K562 (cell line): ENCODE data around the gene ZNF276. TPM values are rescaled to one million over a fixed set of nuclear protein-coding genes. Genes with fewer than 3 reads are reported as not detected.

Experiments used
- ATAC-seq: fragments of 200-7000 bp; cut with Tn5 transposase; 3 replicates; pipeline ENCODE4 v1.9.1; 2020; ENCODE audit warnings: moderate library complexity
- BruUV-seq: library from RNA; stranded (reverse); fragments of 400-500 nt; replicated peaks from 2 replicates; lab custom pipeline; 2021; lab: Mats Ljungman, UMichigan
- CTCF ChIA-PET: fragments of 300-600 bp; formaldehyde crosslinking; extraction: SDS; loops from one replicate; lab custom pipeline; 2021; ENCODE audit warnings: low intra/inter-chr PET ratio; lab: Yijun Ruan, JAX
- POLR2A ChIA-PET: fragments of 300-600, 350-650 bp; sonication (Branson Sonifier 250); formaldehyde crosslinking; extraction: SDS; loops from one replicate; lab custom pipeline; 2021; ENCODE audit warnings: antibody characterized with exemption, inconsistent platforms; lab: Yijun Ruan, JAX
- DNase-seq, 4 experiments: peaks; one replicate each; pipeline versions ENCODE4 v3.0.0 to v3.0.0-alpha.2; 2011 to 2018; ENCODE audit warnings: low spot score in 3 of 4, mixed read lengths in 3 of 4; ENCODE audit errors: extremely low read depth in 1 of 4
- FAIRE-seq: peaks from 2 replicates; lab custom pipeline; 2011; peaks lifted over from hg19 to GRCh38; lab: Jason Lieb, UNC
- H2AFZ ChIP-seq: 2 replicates; pipeline ENCODE4 v1.6.0; 2011; ENCODE audit warnings: low read depth, low read length, control low read depth, inconsistent platforms
- H3K27ac ChIP-seq: fragments of 200-600 bp; 3 replicates; pipeline ENCODE4 v1.8.0; 2011; ENCODE audit warnings: low read depth, mild to moderate bottlenecking, control low read depth, inconsistent platforms, low read length, moderate library complexity, mixed read lengths; ENCODE audit errors: extremely low read depth
- H3K27me3 ChIP-seq, 2 experiments: fragments of 300-600 bp in 1 of 2; 2 replicates in 1 of 2; 3 replicates in 1 of 2; pipeline versions ENCODE4 v1.6.0 to v1.8.0; 2011; ENCODE audit warnings: inconsistent platforms in 2 of 2, low read length in 2 of 2, mild to moderate bottlenecking in 1 of 2, mixed read lengths in 1 of 2, moderate library complexity in 1 of 2; ENCODE audit not compliant: control insufficient read depth in 2 of 2, insufficient read depth in 2 of 2
- H3K36me3 ChIP-seq: fragments of 300-600 bp; 3 replicates; pipeline ENCODE4 v1.8.0; 2011; ENCODE audit warnings: mild to moderate bottlenecking, low read length, inconsistent platforms; ENCODE audit not compliant: control insufficient read depth, insufficient read depth
- H3K4me1 ChIP-seq, 2 experiments: fragments of 200-600 bp in 1 of 2; replicated peaks in 1 of 2; 2 replicates in 1 of 2; 3 replicates in 1 of 2; pipeline versions ENCODE4 v1.5.1 to v1.8.0; 2011; ENCODE audit warnings: inconsistent platforms in 2 of 2, low read length in 2 of 2, mild to moderate bottlenecking in 1 of 2, mixed read lengths in 1 of 2, moderate library complexity in 1 of 2; ENCODE audit not compliant: control insufficient read depth in 2 of 2, insufficient read depth in 2 of 2
- H3K4me2 ChIP-seq: 2 replicates; pipeline ENCODE4 v1.6.1; 2011; ENCODE audit warnings: low read length, control low read depth, inconsistent platforms, mixed read lengths; ENCODE audit not compliant: insufficient read depth
- H3K4me3 ChIP-seq: fragments of 200-600 bp; sonication (generic), shearing (Covaris generic); 2 replicates; pipeline ENCODE4 v1.5.1; 2016; ENCODE audit warnings: control low read depth, inconsistent platforms
- H3K79me2 ChIP-seq: fragments of 200-600 bp; 3 replicates; pipeline ENCODE4 v1.8.0; 2011; ENCODE audit warnings: low read length, inconsistent platforms; ENCODE audit not compliant: control insufficient read depth, insufficient read depth
- H3K9ac ChIP-seq, 2 experiments: 2 replicates each; pipeline versions ENCODE4 v1.6.0 to v1.6.1; 2011; ENCODE audit warnings: low read depth in 2 of 2, low read length in 2 of 2, control low read depth in 1 of 2, inconsistent platforms in 1 of 2, mild to moderate bottlenecking in 1 of 2, mixed read lengths in 1 of 2; ENCODE audit not compliant: insufficient read depth in 1 of 2
- H3K9me1 ChIP-seq: one replicate; pipeline ENCODE4 v1.6.0; 2011; ENCODE audit warnings: inconsistent platforms, mild to moderate bottlenecking, low read length, moderate library complexity; ENCODE audit not compliant: control insufficient read depth, insufficient read depth
- H3K9me3 ChIP-seq: replicated peaks from 2 replicates; pipeline ENCODE4 v1.5.1; 2011; ENCODE audit warnings: low read depth, low read length, inconsistent platforms; ENCODE audit not compliant: control insufficient read depth, insufficient read depth
- H4K20me1 ChIP-seq: replicated peaks from 2 replicates; pipeline ENCODE4 v1.6.1; 2011; ENCODE audit warnings: low read length, inconsistent platforms, mixed read lengths; ENCODE audit not compliant: control insufficient read depth, insufficient read depth
- E2F3 ChIP-seq: fragments of 250-450 bp; sonication (Bioruptor Pico); IDR thresholded peaks from 2 replicates; pipeline ENCODE4 v1.4.0; 2020; ENCODE audit warnings: mild to moderate bottlenecking
- EHMT2 ChIP-seq: fragments of 450-650 bp; IDR thresholded peaks from 2 replicates; pipeline ENCODE4 v1.6.1; 2018; ENCODE audit warnings: antibody characterized with exemption
- POLR2G ChIP-seq: fragments of 200-400 bp; formaldehyde crosslinking; IDR thresholded peaks from 2 replicates; pipeline ENCODE4 v1.6.1; 2017; ENCODE audit warnings: low read depth, mild to moderate bottlenecking, antibody characterized with exemption, low read length, moderate library complexity
- PRPF4 ChIP-seq: fragments of 200-400 bp; formaldehyde crosslinking; IDR thresholded peaks from one replicate; pipeline ENCODE4 v1.6.1; 2017; ENCODE audit warnings: low read length, low read depth, mild to moderate bottlenecking; ENCODE audit not compliant: insufficient read depth, poor library complexity, severe bottlenecking
- SIN3B ChIP-seq: fragments of 450-650 bp; IDR thresholded peaks from 2 replicates; pipeline ENCODE4 v1.6.1; 2017; ENCODE audit warnings: low read depth, mild to moderate bottlenecking, moderate library complexity
- SMAD3 ChIP-seq: fragments of 450-650 bp; formaldehyde crosslinking; conservative IDR thresholded peaks from 2 replicates; pipeline ENCODE4 v1.4.0; 2020; ENCODE audit warnings: mild to moderate bottlenecking
- SMARCC2 ChIP-seq: fragments of 450-650 bp; IDR thresholded peaks from 2 replicates; pipeline ENCODE4 v1.6.1; 2017; ENCODE audit warnings: antibody characterized with exemption, moderate library complexity, mild to moderate bottlenecking, low read depth
- ZBTB7A ChIP-seq: IDR thresholded peaks from 2 replicates; pipeline ENCODE4 v1.6.1; 2011; ENCODE audit warnings: low read depth, mild to moderate bottlenecking, low read length, moderate library complexity, borderline replicate concordance; ENCODE audit not compliant: control insufficient read depth
- ZNF79 ChIP-seq: fragments of 250-450 bp; sonication (Bioruptor Pico); IDR thresholded peaks from 2 replicates; pipeline ENCODE4 v1.4.0; 2020; ENCODE audit warnings: low read depth, mild to moderate bottlenecking, moderate library complexity
- WGBS: fragments of 100-300 bp; shearing (Covaris generic); methylation state at CpG from one replicate; pipeline ENCODE4 v1.1.6; 2016; ENCODE audit warnings: low coverage, mixed read lengths; ENCODE audit not compliant: insufficient coverage; ENCODE audit errors: missing lambda C conversion rate; 5-methylcytosine and 5-hydroxymethylcytosine counted together
- in situ Hi-C: fragments of 300-500 bp; cut with MboI; formaldehyde crosslinking; loops from 4 replicates; pipeline ENCODE4 v1.15.0; 2018; ENCODE audit warnings: inconsistent platforms, mixed read lengths
- intact Hi-C: fragments of 100-400 bp; cut with micrococcal nuclease; formaldehyde crosslinking; loops from 2 replicates; pipeline ENCODE4 v1.14.2; 2022
- polyA plus RNA-seq, 8 experiments: library from polyadenylated mRNA; depleted of rRNA in 4 of 8; stranded (reverse) in 5 of 8; unstranded in 3 of 8; fragments of >200 nt; fragmentation: Nextera tagmentation in 2 of 8; fragmentation: Illumina TruSeq in 1 of 8; extraction: Ambion mirVana in 2 of 8; extraction: Trizol in 1 of 8; gene quantifications; 2 replicates each; pipeline versions ENCODE4 v1.2.1 to v1.2.3, GENCODE V29; 2011 to 2014; ENCODE audit warnings: inconsistent platforms in 1 of 8, missing spikeins in 1 of 8
- total RNA-seq, 7 experiments: library from RNA; depleted of rRNA in 6 of 7; stranded (reverse); fragments of >200 nt in 6 of 7; fragmentation: Illumina TruSeq in 2 of 7; extraction: Trizol in 2 of 7; gene quantifications; 2 replicates each; pipeline versions ENCODE4 v1.2.1 to v1.2.3, GENCODE V29; 2011 to 2021; ENCODE audit warnings: low replicate concordance in 1 of 7

The ZNF276 gene
- total and polyA plus RNA-seq, 9 of the 15 experiments (the other 6 are each of a cell fraction or from before 2014, with no cell fraction given), result 0.49 to 43.9 (median 15.8) TPM

GRCh38 chr16:89716916-89717687, 4.2 kb upstream of the ZNF276 start (continued):
- TF ChIP-seq POLR2G (peak; percentile 66), E2F3 (CRISPR knock-in tag) (no peak), SIN3B (no peak), SMARCC2 (no peak), ZBTB7A (peak; percentile 32), ZNF79 (no peak), SMAD3 (CRISPR knock-in tag) (no peak), EHMT2 (no peak)
- TF ChIP-seq, all 486 proteins: peak for 7

- POLR2A ChIA-PET, result interaction anchor here (0.6 to 5.7 kb wide), 6 partner anchors 11 to 1154 kb away, joined by 3 to 45 read pairs (median 3); no protein-coding TSS in a partner anchor
- no peak for TF ChIP-seq PRPF4
These were observed 3.4 kb upstream of the ZNF276 start for GRCh38 chr16:89717688-89718505.

More at GRCh38 chr16:89717688-89718505, 3.4 kb upstream of the ZNF276 start:
- CTCF ChIA-PET, result no interaction called here
- DNase-seq (peak in 1 of 4 experiments; percentile 53), ATAC-seq (peak; percentile 0; the same call in 1 of the 3 replicates), FAIRE-seq (peak; percentile 15)
- Histone ChIP-seq H3K4me2 (peak overlapping the region; percentile 94; the same call in 1 of the 2 replicates), H4K20me1 (peaks cover 22% of the 10 kb centered on the region), H3K36me3 (peaks cover 49% of the 10 kb centered on the region), H3K79me2 (peaks cover 32% of the 10 kb centered on the region), H3K4me1 (peaks cover 37 to 75% of the 10 kb centered on the region in 2 experiments), H3K9me1 (peaks cover 5% of the 10 kb centered on the region), H3K9ac (peak overlapping the region; percentile 85 to 89), H3K27me3 (no peaks in the 10 kb centered on the region), H3K4me3 (no peak overlapping the region), H3K9me3 (0 out of 2 replicates have a peak, but pooled peaks cover 2% of the 10 kb centered on the region), H2AFZ (no peak overlapping the region), H3K27ac (peak overlapping the region; percentile 88)
- 65% methylated on average over 20 of the region's 24 CpGs for WGBS
- in situ Hi-C loops, result no loop called here
- no TSS peak for BruUV-seq
- intact Hi-C loops, result loop anchor here (2.0 kb wide), 1 partner anchor 17 kb away; the partner anchor contains the start of gene SPATA2L
